Loucy (cell line): ENCODE measurements around the gene GIPC1.

ENCODE experiments used
- EZH2phosphoT487 ChIP-seq: fragments of 200-600 bp; IDR thresholded peaks from 2 replicates; pipeline ENCODE4 v1.6.1; 2018; ENCODE audit warnings: antibody characterized with exemption, mild to moderate bottlenecking, moderate library complexity, borderline replicate concordance
- TF ChIP-seq, protein P1 (sequence below): fragments of 200-600 bp; sonication (generic); conservative IDR thresholded peaks from 2 replicates; pipeline ENCODE4 v1.5.1; 2014; ENCODE audit warnings: mild to moderate bottlenecking, antibody characterized with exemption, low read length

DNA sequence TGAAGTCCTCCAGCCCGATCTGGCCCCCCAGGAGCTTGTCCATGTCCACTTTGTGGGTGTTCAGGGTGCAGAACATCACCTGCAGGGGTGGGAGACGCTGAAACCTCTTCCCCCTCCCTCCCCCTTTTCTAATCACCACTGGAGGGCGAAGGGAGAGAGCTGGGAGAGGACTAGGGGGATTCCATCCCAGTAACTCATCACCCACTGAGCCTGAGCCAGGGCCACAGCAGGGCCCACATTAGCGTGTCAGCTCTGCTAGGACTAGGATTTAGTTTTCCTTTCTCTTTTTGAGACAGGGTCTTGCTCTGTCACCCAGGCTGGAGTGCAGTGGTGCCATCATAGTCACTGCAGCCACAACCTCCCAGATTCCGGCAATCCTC, 15.2 kb downstream of the GIPC1 start:
- TF ChIP-seq, protein P1, sequence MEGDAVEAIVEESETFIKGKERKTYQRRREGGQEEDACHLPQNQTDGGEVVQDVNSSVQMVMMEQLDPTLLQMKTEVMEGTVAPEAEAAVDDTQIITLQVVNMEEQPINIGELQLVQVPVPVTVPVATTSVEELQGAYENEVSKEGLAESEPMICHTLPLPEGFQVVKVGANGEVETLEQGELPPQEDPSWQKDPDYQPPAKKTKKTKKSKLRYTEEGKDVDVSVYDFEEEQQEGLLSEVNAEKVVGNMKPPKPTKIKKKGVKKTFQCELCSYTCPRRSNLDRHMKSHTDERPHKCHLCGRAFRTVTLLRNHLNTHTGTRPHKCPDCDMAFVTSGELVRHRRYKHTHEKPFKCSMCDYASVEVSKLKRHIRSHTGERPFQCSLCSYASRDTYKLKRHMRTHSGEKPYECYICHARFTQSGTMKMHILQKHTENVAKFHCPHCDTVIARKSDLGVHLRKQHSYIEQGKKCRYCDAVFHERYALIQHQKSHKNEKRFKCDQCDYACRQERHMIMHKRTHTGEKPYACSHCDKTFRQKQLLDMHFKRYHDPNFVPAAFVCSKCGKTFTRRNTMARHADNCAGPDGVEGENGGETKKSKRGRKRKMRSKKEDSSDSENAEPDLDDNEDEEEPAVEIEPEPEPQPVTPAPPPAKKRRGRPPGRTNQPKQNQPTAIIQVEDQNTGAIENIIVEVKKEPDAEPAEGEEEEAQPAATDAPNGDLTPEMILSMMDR, result no peak
- TF ChIP-seq EZH2phosphoT487, result no peak
